Coronary artery (tissue), 2 donors: Measurements from ENCODE around the gene PRSS33.

ENCODE experiments used
- DNase-seq: peaks from one replicate; pipeline ENCODE4 v3.0.0-alpha.2; 2017; ENCODE audit warnings: low spot score
- H3K27ac ChIP-seq, 2 donors: fragments of 200-600 bp; sonication (generic); one replicate each; pipeline ENCODE4 v1.5.1; 2016 to 2019
- H3K4me3 ChIP-seq: fragments of 200-600 bp; sonication (generic); 2 replicates; pipeline ENCODE4 v1.5.1; 2016; ENCODE audit warnings: mild to moderate bottlenecking, moderate library complexity
- CTCF ChIP-seq: fragments of 200-600 bp; sonication (generic); IDR thresholded peaks from one replicate; pipeline ENCODE4 v1.5.1; 2019; ENCODE audit warnings: antibody characterized with exemption

Gene PRSS33

GRCh38 chr16:2787406-2787805 is at the start of gene PRSS33:
TSS of gene PRSS33 (minus strand) at chr16:2787560. CDS start at chr16:2786547, 1,013 bp downstream.
- no peak for DNase-seq
- TF ChIP-seq CTCF, result no peak
- Histone ChIP-seq H3K27ac (no peak within 1 kb of the TSS), H3K4me3 (no peak within 1 kb of the TSS)

GRCh38 chr16:2836646-2837508 is 49.5 kb upstream of the PRSS33 start:
- no peak for DNase-seq
- H3K27ac ChIP-seq, result no peak overlapping the region
- H3K4me3 ChIP-seq, result no peak overlapping the region
- TF ChIP-seq CTCF, result no peak

- TF ChIP-seq CTCF, result no peak
Measured at GRCh38 chr16:2835638-2836493, 48.5 kb upstream of the PRSS33 start.

GRCh38 chr16:2834968-2835367 is 47.6 kb upstream of the PRSS33 start:
- Histone ChIP-seq H3K27ac (no peak overlapping the region), H3K4me3 (no peak overlapping the region)
- no peak for TF ChIP-seq CTCF
- DNase-seq, result no peak

More at GRCh38 chr16:2835638-2836493, 48.5 kb upstream of the PRSS33 start:
- Histone ChIP-seq H3K4me3 (no peak overlapping the region), H3K27ac (no peak overlapping the region)
- DNase-seq, result no peak

GRCh38 chr16:2833776-2834175 is 46.4 kb upstream of the PRSS33 start:
- H3K4me3 ChIP-seq, result no peak overlapping the region
- H3K27ac ChIP-seq, result no peak overlapping the region
- no peak for DNase-seq
- no peak for TF ChIP-seq CTCF

GRCh38 chr16:2831203-2831602 is 43.8 kb upstream of the PRSS33 start:
- TF ChIP-seq CTCF, result no peak
- no peak overlapping the region for H3K27ac ChIP-seq
- H3K4me3 ChIP-seq, result no peak overlapping the region

More at GRCh38 chr16:2831203-2831602, 43.8 kb upstream of the PRSS33 start:
- no peak for DNase-seq
